H9 (cell line): Measurements from ENCODE around the gene ERF. TPM values are rescaled to one million over a fixed set of nuclear protein-coding genes. Genes with fewer than 3 reads are reported as not detected.

Source experiments
- DNase-seq: peaks from one replicate; pipeline ENCODE4 v3.0.0-alpha.2; 2017
- H2AFZ ChIP-seq: one replicate; pipeline ENCODE4 v1.6.1; 2013; ENCODE audit warnings: mild to moderate bottlenecking, low read length, control low read depth, moderate library complexity
- H2AK5ac ChIP-seq: 2 replicates; pipeline ENCODE4 v1.6.1; 2013; ENCODE audit warnings: low read length, control low read depth, mixed read lengths; ENCODE audit not compliant: insufficient read length
- H2BK120ac ChIP-seq: one replicate; pipeline ENCODE4 v1.6.1; 2013; ENCODE audit warnings: low read depth, mild to moderate bottlenecking, low read length, control low read depth, inconsistent platforms; ENCODE audit not compliant: poor library complexity, severe bottlenecking
- H2BK12ac ChIP-seq: 2 replicates; pipeline ENCODE4 v1.6.1; 2013; ENCODE audit warnings: low read length, control low read depth, mixed read lengths, low read depth; ENCODE audit not compliant: insufficient read length
- H2BK15ac ChIP-seq: 2 replicates; pipeline ENCODE4 v1.6.1; 2013; ENCODE audit warnings: low read depth, low read length, control low read depth
- H2BK20ac ChIP-seq: one replicate; pipeline ENCODE4 v1.6.1; 2013; ENCODE audit warnings: low read depth, mild to moderate bottlenecking, low read length, control low read depth, inconsistent platforms; ENCODE audit not compliant: poor library complexity, severe bottlenecking
- H2BK5ac ChIP-seq: 2 replicates; pipeline ENCODE4 v1.6.1; 2013; ENCODE audit warnings: low read length, control low read depth, mixed read lengths; ENCODE audit not compliant: insufficient read length
- H3K14ac ChIP-seq: 2 replicates; pipeline ENCODE4 v1.6.1; 2013; ENCODE audit warnings: low read length, control low read depth; ENCODE audit not compliant: insufficient read depth
- H3K18ac ChIP-seq: 2 replicates; pipeline ENCODE4 v1.6.1; 2013; ENCODE audit warnings: low read depth, mild to moderate bottlenecking, mixed read lengths, low read length, control low read depth; ENCODE audit not compliant: insufficient read length
- H3K23ac ChIP-seq: 2 replicates; pipeline ENCODE4 v1.6.1; 2013; ENCODE audit warnings: low read length, control low read depth, mixed read lengths, low read depth; ENCODE audit not compliant: insufficient read length
- H3K23me2 ChIP-seq: 2 replicates; pipeline ENCODE4 v1.6.1; 2013; ENCODE audit warnings: low read depth, mild to moderate bottlenecking, mixed read lengths, low read length, control low read depth; ENCODE audit not compliant: insufficient read length, poor library complexity, severe bottlenecking
- H3K27ac ChIP-seq: 2 replicates; pipeline ENCODE4 v1.5.1; 2013; ENCODE audit warnings: low read length, control low read depth, mixed read lengths, low read depth; ENCODE audit not compliant: insufficient read length
- H3K27me3 ChIP-seq: 2 replicates; pipeline ENCODE4 v1.6.1; 2013; ENCODE audit warnings: low read length, control low read depth, inconsistent platforms; ENCODE audit not compliant: insufficient read depth
- H3K4ac ChIP-seq: 2 replicates; pipeline ENCODE4 v1.6.1; 2013; ENCODE audit warnings: low read depth, mild to moderate bottlenecking, control low read depth, inconsistent platforms, low read length, moderate library complexity
- H3K4me1 ChIP-seq: 2 replicates; pipeline ENCODE4 v1.6.1; 2013; ENCODE audit warnings: low read length, control low read depth, inconsistent platforms; ENCODE audit not compliant: insufficient read depth
- H3K4me2 ChIP-seq: 2 replicates; pipeline ENCODE4 v1.6.1; 2013; ENCODE audit warnings: low read length, control low read depth, mixed read lengths; ENCODE audit not compliant: insufficient read length, insufficient read depth
- H3K56ac ChIP-seq: 2 replicates; pipeline ENCODE4 v1.6.1; 2013; ENCODE audit warnings: low read depth, mild to moderate bottlenecking, mixed read lengths, low read length, control low read depth; ENCODE audit not compliant: insufficient read length
- H3K79me1 ChIP-seq: 2 replicates; pipeline ENCODE4 v1.6.1; 2013; ENCODE audit warnings: low read depth, mild to moderate bottlenecking, moderate library complexity, low read length, control low read depth, inconsistent platforms; ENCODE audit not compliant: insufficient read depth, poor library complexity, severe bottlenecking
- H3K79me2 ChIP-seq: 2 replicates; pipeline ENCODE4 v1.6.1; 2013; ENCODE audit warnings: low read length, control low read depth, inconsistent platforms; ENCODE audit not compliant: insufficient read depth
- H3K9ac ChIP-seq: 2 replicates; pipeline ENCODE4 v1.6.1; 2013; ENCODE audit warnings: low read length, control low read depth, mixed read lengths; ENCODE audit not compliant: insufficient read length; ENCODE audit errors: extremely low read depth
- H3K9me3 ChIP-seq: one replicate; pipeline ENCODE4 v1.6.1; 2013; ENCODE audit warnings: low read depth, low read length, inconsistent platforms; ENCODE audit not compliant: control insufficient read depth
- H3T11ph ChIP-seq: one replicate; pipeline ENCODE4 v1.6.1; 2013; ENCODE audit warnings: mild to moderate bottlenecking, low read length, control low read depth, inconsistent platforms
- H4K20me1 ChIP-seq: one replicate; pipeline ENCODE4 v1.6.1; 2013; ENCODE audit not compliant: control insufficient read depth, insufficient read length, insufficient read depth
- H4K5ac ChIP-seq: 2 replicates; pipeline ENCODE4 v1.6.1; 2013; ENCODE audit warnings: low read depth, mild to moderate bottlenecking, mixed read lengths, low read length, control low read depth; ENCODE audit not compliant: insufficient read length
- H4K8ac ChIP-seq: replicated peaks from 2 replicates; pipeline ENCODE4 v1.6.1; 2013; ENCODE audit warnings: low read length, control low read depth, mixed read lengths, low read depth; ENCODE audit not compliant: insufficient read length
- H4K91ac ChIP-seq: 2 replicates; pipeline ENCODE4 v1.6.1; 2013; ENCODE audit warnings: low read depth, mild to moderate bottlenecking, moderate library complexity, mixed read lengths, low read length, control low read depth; ENCODE audit not compliant: insufficient read length
- H3K27ac Mint-ChIP-seq, 3 experiments: 2 replicates in 2 of 3; 3 replicates in 1 of 3; pipeline ENCODE4 v1.8.0; 2020 to 2021; ENCODE audit warnings: mixed read lengths in 3 of 3, mild to moderate bottlenecking in 1 of 3, moderate library complexity in 1 of 3
- H3K27me3 Mint-ChIP-seq: 2 replicates; pipeline ENCODE4 v1.8.0; 2021; ENCODE audit warnings: low read depth, mild to moderate bottlenecking, moderate library complexity, mixed read lengths
- H3K36me3 Mint-ChIP-seq, 3 experiments: 2 replicates in 2 of 3; 3 replicates in 1 of 3; pipeline ENCODE4 v1.8.0; 2020 to 2021; ENCODE audit warnings: low read depth in 3 of 3, mixed read lengths in 3 of 3; ENCODE audit not compliant: insufficient read depth in 1 of 3
- H3K4me1 Mint-ChIP-seq, 2 experiments: 2 replicates each; pipeline ENCODE4 v1.8.0; 2020; ENCODE audit warnings: mixed read lengths in 2 of 2
- H3K4me3 Mint-ChIP-seq, 2 experiments: 2 replicates in 1 of 2; 3 replicates in 1 of 2; pipeline ENCODE4 v1.8.0; 2020 to 2021; ENCODE audit warnings: mild to moderate bottlenecking in 2 of 2, mixed read lengths in 2 of 2, moderate library complexity in 1 of 2
- H3K9me3 Mint-ChIP-seq, 2 experiments: 2 replicates in 1 of 2; 3 replicates in 1 of 2; pipeline ENCODE4 v1.8.0; 2020; ENCODE audit warnings: mild to moderate bottlenecking in 2 of 2, mixed read lengths in 2 of 2, moderate library complexity in 1 of 2
- CTCF ChIP-seq: fragments of 200-600 bp; sonication (generic); conservative IDR thresholded peaks from 3 replicates; pipeline ENCODE4 v1.8.0; 2021; ENCODE audit warnings: antibody characterized with exemption, mild to moderate bottlenecking
- WGBS: extraction: QIAGEN DNeasy Blood & Tissue Kit; methylation state at CpG from one replicate; pipeline ENCODE4 v1.1.7; 2013; ENCODE audit warnings: missing lambda C conversion rate, low lambda C conversion rate, mixed read lengths; ENCODE audit not compliant: insufficient read length; ENCODE audit errors: extremely low coverage; 5-methylcytosine and 5-hydroxymethylcytosine counted together
- total RNA-seq: library from RNA; stranded (reverse); gene quantifications from 2 replicates; pipeline ENCODE4 v1.2.1, GENCODE V29; 2021

ERF gene
- total RNA-seq, 1 experiment from 2014 or later = 126 TPM

- no peaks in the 10 kb centered on the region; the same call in 1 of the 2 replicates for H3K27me3 Mint-ChIP-seq
- no peak overlapping the region for H4K5ac ChIP-seq
- H4K20me1 ChIP-seq = peaks cover 3% of the 10 kb centered on the region
- H3K4me2 ChIP-seq = no peak overlapping the region
- H2BK5ac ChIP-seq = no peak overlapping the region
- H3K27ac Mint-ChIP-seq = peak overlapping the region in 1 of 3 experiments; percentile 54; a peak in 1 of 7 replicates
- peak; percentile 33 for DNase-seq
- H3K27me3 ChIP-seq = no peaks in the 10 kb centered on the region
- H3K4me1 ChIP-seq = peaks cover 7% of the 10 kb centered on the region; the same call in 1 of the 2 replicates
- no peak overlapping the region for H2BK15ac ChIP-seq
- no peak overlapping the region for H3K23ac ChIP-seq
- peaks cover 11% of the 10 kb centered on the region for H3K79me1 ChIP-seq
- H3K79me2 ChIP-seq = peaks cover 3% of the 10 kb centered on the region; the same call in 1 of the 2 replicates
- no peak overlapping the region for H4K91ac ChIP-seq
- H3K18ac ChIP-seq = no peak overlapping the region
- H2BK20ac ChIP-seq = no peak overlapping the region
- no peaks in the 10 kb centered on the region for H3K9me3 ChIP-seq
- peaks cover 19 to 39% of the 10 kb centered on the region in 2 experiments for H3K4me1 Mint-ChIP-seq
- no peak overlapping the region for H2BK12ac ChIP-seq
- no peak overlapping the region for H3K27ac ChIP-seq
- H3K4ac ChIP-seq = no peak overlapping the region
- no peaks in the 10 kb centered on the region for H3K9me3 Mint-ChIP-seq
- peaks cover 18 to 46% (median 44%) of the 10 kb centered on the region in 3 experiments for H3K36me3 Mint-ChIP-seq
- no peak overlapping the region for H4K8ac ChIP-seq
- no peak overlapping the region for H2AFZ ChIP-seq
- H3K14ac ChIP-seq = no peak overlapping the region
- no peak overlapping the region for H3K4me3 Mint-ChIP-seq
- H3K9ac ChIP-seq = no peak overlapping the region
- H3K56ac ChIP-seq = no peak overlapping the region
- H2BK120ac ChIP-seq = no peak overlapping the region
- WGBS = no CpG with 5 or more reads among the region's 30 CpGs
- H3K23me2 ChIP-seq = peaks cover 11% of the 10 kb centered on the region
- no peak overlapping the region for H2AK5ac ChIP-seq
- H3T11ph ChIP-seq = no peak overlapping the region
- TF ChIP-seq CTCF = no peak
Observed at GRCh38 chr19:42287017-42287826, 32.3 kb upstream of the ERF start.
